OCI-LY3 (cell line): Measurements from ENCODE around the gene TTC21A.

Source experiments
- H2AFZ ChIP-seq: fragments of 200-600, 300-600 bp; shearing (Covaris generic); 2 replicates; pipeline ENCODE4 v1.6.0; 2014; ENCODE audit warnings: antibody characterized with exemption, low read depth, low read length
- H3K27ac ChIP-seq: fragments of 200-600, 300-600 bp; sonication (generic); 2 replicates; pipeline ENCODE4 v1.5.1; 2014; ENCODE audit warnings: mild to moderate bottlenecking, low read length, moderate library complexity, mixed read lengths
- H3K27me3 ChIP-seq: fragments of 200-600, 300-600 bp; sonication (generic); 2 replicates; pipeline ENCODE4 v1.6.1; 2014; ENCODE audit warnings: low read depth, low read length, mixed read lengths
- H3K36me3 ChIP-seq: fragments of 200-600, 300-600 bp; sonication (generic); replicated peaks from 2 replicates; pipeline ENCODE3; 2014; ENCODE audit warnings: low read depth, low read length, mixed read lengths
- H3K4me1 ChIP-seq: fragments of 300-600, 200-600 bp; sonication (generic); 2 replicates; pipeline ENCODE4 v1.6.1; 2014; ENCODE audit warnings: low read length, mixed read lengths
- H3K4me2 ChIP-seq: fragments of 200-600, 300-600 bp; sonication (generic); 2 replicates; pipeline ENCODE4 v1.6.1; 2014; ENCODE audit warnings: low read length, mixed read lengths
- H3K4me3 ChIP-seq: fragments of 300-600, 200-600 bp; sonication (generic); 2 replicates; pipeline ENCODE4 v1.5.1; 2014; ENCODE audit warnings: antibody characterized with exemption, mild to moderate bottlenecking, low read length, moderate library complexity
- H3K79me2 ChIP-seq: fragments of 300-600, 200-600 bp; shearing (Covaris generic); 2 replicates; pipeline ENCODE4 v1.6.1; 2014; ENCODE audit warnings: mild to moderate bottlenecking, low read length, mixed read lengths
- H3K9ac ChIP-seq: fragments of 300-600, 200-600 bp; shearing (Covaris generic); 2 replicates; pipeline ENCODE4 v1.6.0; 2014; ENCODE audit warnings: mild to moderate bottlenecking, low read length, moderate library complexity
- H3K9me3 ChIP-seq: fragments of 200-600, 300-600 bp; shearing (Covaris generic); 2 replicates; pipeline ENCODE4 v1.6.1; 2014; ENCODE audit warnings: low read length, mixed read lengths; ENCODE audit not compliant: insufficient read depth
- H4K20me1 ChIP-seq: fragments of 200-600, 300-600 bp; sonication (generic); 2 replicates; pipeline ENCODE4 v1.6.1; 2016; ENCODE audit warnings: low read length, mixed read lengths; ENCODE audit not compliant: insufficient read depth
- EZH2phosphoT487 ChIP-seq: fragments of 200-600 bp; shearing (Covaris generic); IDR thresholded peaks from 2 replicates; pipeline ENCODE4 v1.6.1; 2018; ENCODE audit warnings: antibody characterized with exemption, mixed run types, low read depth
- TF ChIP-seq, protein P1 (sequence below): fragments of 200-600, 300-600 bp; sonication (generic); IDR thresholded peaks from 2 replicates; pipeline ENCODE4 v1.5.1; 2014; ENCODE audit warnings: antibody characterized with exemption, low read length, low read depth

TTC21A gene

DNA sequence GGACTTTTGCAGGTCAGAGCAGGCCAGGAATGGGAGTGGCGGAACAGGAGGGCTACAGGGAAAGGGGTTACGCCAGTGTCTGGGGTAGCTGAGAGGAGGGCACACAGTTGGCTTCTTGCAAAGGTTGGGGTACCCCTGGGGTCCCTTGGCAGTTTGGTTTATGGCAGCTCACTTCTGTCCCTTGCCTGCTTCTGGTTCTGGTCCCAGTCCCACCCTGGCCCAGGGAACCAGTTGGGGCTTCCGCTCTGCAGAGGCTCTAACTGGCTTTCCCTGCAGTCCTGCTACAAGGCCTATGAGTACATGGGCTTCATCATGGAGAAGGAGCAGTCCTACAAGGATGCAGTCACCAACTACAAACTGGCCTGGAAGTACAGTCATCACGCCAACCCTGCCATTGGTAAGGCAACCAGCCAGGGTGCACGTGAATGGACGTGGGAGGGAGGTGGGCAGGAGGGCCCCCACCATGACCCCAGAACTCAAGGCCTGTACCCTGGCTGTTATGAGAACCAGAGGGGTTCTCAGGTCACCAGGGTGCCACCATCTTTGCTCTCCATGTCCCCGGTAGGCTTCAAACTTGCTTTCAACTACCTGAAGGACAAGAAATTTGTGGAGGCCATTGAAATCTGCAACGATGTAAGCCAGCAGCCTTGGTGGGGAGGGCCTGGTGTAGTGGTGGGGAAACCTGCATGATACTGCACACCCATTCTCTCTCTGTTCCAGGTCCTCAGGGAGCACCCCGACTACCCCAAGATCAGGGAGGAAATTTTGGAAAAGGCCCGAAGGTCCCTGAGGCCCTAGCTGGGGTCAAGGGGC, 30.7 kb downstream of the TTC21A start:
- no peak for TF ChIP-seq EZH2phosphoT487
- TF ChIP-seq, protein P1, sequence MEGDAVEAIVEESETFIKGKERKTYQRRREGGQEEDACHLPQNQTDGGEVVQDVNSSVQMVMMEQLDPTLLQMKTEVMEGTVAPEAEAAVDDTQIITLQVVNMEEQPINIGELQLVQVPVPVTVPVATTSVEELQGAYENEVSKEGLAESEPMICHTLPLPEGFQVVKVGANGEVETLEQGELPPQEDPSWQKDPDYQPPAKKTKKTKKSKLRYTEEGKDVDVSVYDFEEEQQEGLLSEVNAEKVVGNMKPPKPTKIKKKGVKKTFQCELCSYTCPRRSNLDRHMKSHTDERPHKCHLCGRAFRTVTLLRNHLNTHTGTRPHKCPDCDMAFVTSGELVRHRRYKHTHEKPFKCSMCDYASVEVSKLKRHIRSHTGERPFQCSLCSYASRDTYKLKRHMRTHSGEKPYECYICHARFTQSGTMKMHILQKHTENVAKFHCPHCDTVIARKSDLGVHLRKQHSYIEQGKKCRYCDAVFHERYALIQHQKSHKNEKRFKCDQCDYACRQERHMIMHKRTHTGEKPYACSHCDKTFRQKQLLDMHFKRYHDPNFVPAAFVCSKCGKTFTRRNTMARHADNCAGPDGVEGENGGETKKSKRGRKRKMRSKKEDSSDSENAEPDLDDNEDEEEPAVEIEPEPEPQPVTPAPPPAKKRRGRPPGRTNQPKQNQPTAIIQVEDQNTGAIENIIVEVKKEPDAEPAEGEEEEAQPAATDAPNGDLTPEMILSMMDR: no peak
- H3K79me2 ChIP-seq: no peaks in the 10 kb centered on the region
- H4K20me1 ChIP-seq: peaks cover 7% of the 10 kb centered on the region; the same call in 1 of the 2 replicates
- H3K9ac ChIP-seq: no peak overlapping the region
- H3K4me1 ChIP-seq: peaks cover 19% of the 10 kb centered on the region
- H3K4me3 ChIP-seq: no peak overlapping the region
- H3K27ac ChIP-seq: no peak overlapping the region
- H3K4me2 ChIP-seq: peak overlapping the region; percentile 65
- H3K36me3 ChIP-seq: peaks cover 31% of the 10 kb centered on the region
- no peaks in the 10 kb centered on the region for H3K27me3 ChIP-seq
- no peak overlapping the region for H2AFZ ChIP-seq
- H3K9me3 ChIP-seq: no peaks in the 10 kb centered on the region

DNA sequence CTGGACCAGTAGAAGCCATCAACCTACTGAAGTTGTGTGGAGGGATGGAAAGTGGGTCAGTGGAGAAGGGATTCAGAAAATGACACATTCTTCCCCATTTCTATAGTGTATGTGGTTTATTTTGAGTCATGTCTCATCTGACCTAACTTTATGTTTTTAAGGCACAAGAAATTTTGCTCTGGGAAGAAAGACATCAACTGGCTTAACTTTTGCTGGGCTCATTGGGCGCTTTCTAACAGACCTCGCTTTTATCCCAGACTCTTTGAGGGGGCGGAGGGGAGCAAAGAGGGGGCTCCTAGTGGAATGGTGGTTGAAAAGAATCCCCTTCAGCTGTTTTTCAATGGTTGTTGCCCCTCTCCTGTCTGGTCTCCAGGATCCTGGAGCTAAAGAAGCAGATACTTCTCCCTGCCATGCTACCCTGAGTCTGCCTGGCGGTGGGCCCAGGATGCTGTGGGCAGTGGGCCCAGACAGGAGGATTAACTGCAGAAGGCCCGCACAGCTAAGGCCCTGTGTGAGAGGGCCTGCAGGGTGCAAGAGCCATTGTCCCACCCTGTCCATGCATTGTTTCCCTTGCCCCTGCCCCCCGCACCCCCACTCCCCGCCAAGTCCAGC, 31.4 kb downstream of the TTC21A start:
- Histone ChIP-seq H3K9ac (no peak overlapping the region), H3K27ac (peak overlapping the region; percentile 23; the same call in 1 of the 2 replicates), H3K4me2 (peak overlapping the region; percentile 65), H3K4me3 (peak overlapping the region; percentile 16; the same call in 1 of the 2 replicates), H3K27me3 (no peaks in the 10 kb centered on the region), H3K9me3 (no peaks in the 10 kb centered on the region), H2AFZ (no peak overlapping the region), H3K4me1 (peaks cover 19% of the 10 kb centered on the region), H3K79me2 (no peaks in the 10 kb centered on the region), H4K20me1 (peaks cover 7% of the 10 kb centered on the region; the same call in 1 of the 2 replicates), H3K36me3 (peaks cover 39% of the 10 kb centered on the region)
- TF ChIP-seq, protein P1: no peak
- TF ChIP-seq EZH2phosphoT487: no peak

DNA sequence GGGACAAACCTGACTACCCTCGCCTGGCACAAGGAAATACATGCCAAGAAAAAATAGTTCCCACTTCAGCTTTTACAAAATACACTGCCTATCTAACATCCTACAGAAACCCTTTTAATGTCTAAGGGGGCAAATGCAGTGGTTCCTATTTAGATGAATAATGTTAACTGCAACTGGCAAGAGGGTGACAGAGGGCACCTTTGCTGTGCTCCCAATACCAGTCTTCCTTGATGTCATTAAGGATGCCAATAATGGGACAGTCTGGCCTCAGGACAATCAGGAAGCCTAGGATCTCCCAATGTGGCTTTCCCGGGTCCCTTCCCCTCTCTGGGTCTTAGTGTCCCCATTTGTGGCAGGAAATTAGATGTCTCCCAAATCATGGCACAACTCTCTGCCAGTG, 32.0 kb downstream of the TTC21A start:
- Histone ChIP-seq H3K36me3 (peaks cover 41% of the 10 kb centered on the region), H3K79me2 (no peaks in the 10 kb centered on the region), H2AFZ (no peak overlapping the region), H3K9me3 (no peaks in the 10 kb centered on the region), H4K20me1 (peaks cover 7% of the 10 kb centered on the region; the same call in 1 of the 2 replicates), H3K4me3 (no peak overlapping the region), H3K27me3 (no peaks in the 10 kb centered on the region), H3K4me2 (no peak overlapping the region), H3K9ac (no peak overlapping the region), H3K4me1 (peaks cover 19% of the 10 kb centered on the region), H3K27ac (no peak overlapping the region)
- no peak for TF ChIP-seq EZH2phosphoT487
- TF ChIP-seq, protein P1: no peak

DNA sequence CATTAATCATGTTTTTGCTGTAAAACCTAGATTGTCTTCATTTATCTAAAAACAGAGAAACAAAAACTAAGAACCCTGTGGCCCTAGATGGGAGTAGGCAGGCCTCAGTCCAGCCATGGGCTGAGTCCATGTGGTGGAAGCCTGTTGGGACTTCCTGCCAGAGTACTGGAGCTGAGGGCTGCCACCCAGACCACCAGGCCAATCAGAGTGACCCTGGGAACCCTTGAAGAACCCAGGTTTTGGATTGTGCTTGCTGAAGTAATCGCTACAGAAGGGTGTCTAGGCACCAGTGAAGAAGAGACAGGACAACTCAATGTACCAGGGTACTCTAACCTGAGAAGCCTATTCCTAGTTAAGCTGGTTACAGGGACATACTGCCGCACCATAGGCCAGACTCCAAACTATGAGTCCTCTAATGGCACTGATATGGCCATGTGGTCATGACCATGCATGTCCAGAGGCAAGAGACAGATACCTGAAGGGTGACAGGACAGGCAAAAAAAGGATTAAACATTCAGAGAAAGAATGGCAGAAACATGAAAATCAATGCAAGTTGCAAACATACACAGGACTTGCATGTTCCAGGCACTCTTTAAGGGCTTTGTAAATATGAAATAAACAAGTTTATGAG, 33.0 kb downstream of the TTC21A start:
- Histone ChIP-seq H4K20me1 (peaks cover 7% of the 10 kb centered on the region; the same call in 1 of the 2 replicates), H3K79me2 (no peaks in the 10 kb centered on the region), H3K27ac (no peak overlapping the region), H2AFZ (no peak overlapping the region), H3K9ac (no peak overlapping the region), H3K9me3 (no peaks in the 10 kb centered on the region), H3K4me2 (no peak overlapping the region), H3K4me1 (peaks cover 19% of the 10 kb centered on the region), H3K36me3 (peaks cover 46% of the 10 kb centered on the region), H3K4me3 (no peak overlapping the region), H3K27me3 (no peaks in the 10 kb centered on the region)
- TF ChIP-seq, protein P1: no peak
- no peak for TF ChIP-seq EZH2phosphoT487
